B cell (primary cell): ENCODE data around the gene DISP2. TPM values are rescaled to one million over a fixed set of nuclear protein-coding genes. Genes with fewer than 3 reads are reported as not detected.

Experiments
- ATAC-seq: fragments of 200-7000 bp; cut with Tn5 transposase; one replicate; pipeline ENCODE4 v1.10.0; 2021; ENCODE audit warnings: low read depth, mild to moderate bottlenecking, moderate number of reproducible peaks, moderate library complexity
- CTCF ChIA-PET: fragments of 350-600 bp; sonication (Branson Sonifier 250); formaldehyde crosslinking; loops from one replicate; lab custom pipeline; 2021; ENCODE audit warnings: antibody characterized with exemption, inconsistent platforms; lab: Charles Lee
- POLR2A ChIA-PET: fragments of 350-600 bp; sonication (Branson Sonifier 250); formaldehyde crosslinking; loops from one replicate; lab custom pipeline; 2021; ENCODE audit warnings: antibody characterized with exemption; lab: Charles Lee
- DNase-seq: peaks from one replicate; pipeline ENCODE4 v3.0.0; 2013
- H2AFZ ChIP-seq: 2 replicates; pipeline ENCODE4 v1.6.1; 2012; ENCODE audit warnings: mild to moderate bottlenecking, low read depth, low read length; ENCODE audit not compliant: insufficient read depth, poor library complexity, severe bottlenecking
- H3K27ac ChIP-seq, 2 donors: 1 replicate in 1 of 2; 2 replicates in 1 of 2; pipeline ENCODE4 v1.5.1; 2012 to 2013; ENCODE audit warnings: low read length in 2 of 2, mild to moderate bottlenecking in 2 of 2, moderate library complexity in 1 of 2
- H3K27me3 ChIP-seq, 4 experiments: fragments of 200-600 bp in 1 of 4; sonication (generic) in 1 of 4; replicated peaks in 1 of 4; 1 replicate in 2 of 4; 2 replicates in 2 of 4; pipeline versions ENCODE4 v1.6.1 to v1.7.0; 2013 to 2016; ENCODE audit warnings: low read length in 3 of 4, mild to moderate bottlenecking in 2 of 4, mixed read lengths in 1 of 4, moderate library complexity in 1 of 4; ENCODE audit not compliant: insufficient read depth in 4 of 4, control insufficient read depth in 3 of 4; ENCODE audit errors: control extremely low read depth in 1 of 4
- H3K36me3 ChIP-seq, 2 experiments: replicated peaks in 1 of 2; 1 replicate in 1 of 2; 2 replicates in 1 of 2; pipeline versions ENCODE4 v1.6.1 to v1.7.1; 2013; ENCODE audit warnings: low read length in 1 of 2; ENCODE audit not compliant: insufficient read depth in 2 of 2, control insufficient read depth in 1 of 2; ENCODE audit errors: control extremely low read depth in 1 of 2, extremely low read depth in 1 of 2
- H3K4me1 ChIP-seq, 2 donors: fragments of 200-600 bp in 1 of 2; sonication (generic) in 1 of 2; 1 replicate in 1 of 2; 2 replicates in 1 of 2; pipeline versions ENCODE4 v1.5.1 to v1.6.1; 2013 to 2017; ENCODE audit warnings: low read length in 2 of 2; ENCODE audit not compliant: control insufficient read depth in 2 of 2, insufficient read depth in 2 of 2
- H3K4me2 ChIP-seq: replicated peaks from 2 replicates; pipeline ENCODE3; 2012; ENCODE audit warnings: mild to moderate bottlenecking, low read depth, low read length; ENCODE audit not compliant: poor library complexity, severe bottlenecking
- H3K4me3 ChIP-seq, 5 experiments: fragments of 200-600 bp in 1 of 5; sonication (generic) in 1 of 5; 1 replicate in 3 of 5; 2 replicates in 2 of 5; pipeline versions ENCODE4 v1.5.1 to v1.7.0; 2011 to 2016; ENCODE audit warnings: low read length in 4 of 5, mild to moderate bottlenecking in 4 of 5, low read depth in 2 of 5, control low read depth in 1 of 5, moderate library complexity in 1 of 5; ENCODE audit not compliant: insufficient read depth in 1 of 5; ENCODE audit errors: control extremely low read depth in 1 of 5, extremely low read depth in 1 of 5
- H3K79me2 ChIP-seq: fragments of 200-600 bp; sonication (generic); one replicate; pipeline ENCODE4 v1.6.0; 2016; ENCODE audit warnings: low read length; ENCODE audit not compliant: control insufficient read depth, insufficient read depth
- H3K9ac ChIP-seq: fragments of 200-600 bp; sonication (generic); 2 replicates; pipeline ENCODE4 v1.6.1; 2017; ENCODE audit warnings: mild to moderate bottlenecking, low read length, moderate library complexity
- H3K9me3 ChIP-seq, 3 donors: one replicate each; pipeline versions ENCODE4 v1.6.1 to v1.7.1; 2013; ENCODE audit warnings: low read length in 2 of 3; ENCODE audit not compliant: control insufficient read depth in 2 of 3, insufficient read depth in 1 of 3; ENCODE audit errors: control extremely low read depth in 1 of 3
- H4K20me1 ChIP-seq: 2 replicates; pipeline ENCODE4 v1.6.0; 2012; ENCODE audit warnings: mild to moderate bottlenecking, low read length; ENCODE audit not compliant: insufficient read depth, control insufficient read depth, poor library complexity, severe bottlenecking
- H3K27ac Mint-ChIP-seq: one replicate; pipeline ENCODE4 v1.8.0; 2021; ENCODE audit warnings: mixed read lengths
- H3K27me3 Mint-ChIP-seq: one replicate; pipeline ENCODE4 v1.8.0; 2021; ENCODE audit warnings: mixed read lengths
- H3K4me1 Mint-ChIP-seq: one replicate; pipeline ENCODE4 v1.8.0; 2021; ENCODE audit warnings: mixed read lengths
- H3K4me3 Mint-ChIP-seq: one replicate; pipeline ENCODE4 v1.8.0; 2021; ENCODE audit warnings: mixed read lengths
- H3K9me3 Mint-ChIP-seq: one replicate; pipeline ENCODE4 v1.8.0; 2022; ENCODE audit warnings: mixed read lengths; ENCODE audit not compliant: insufficient read depth
- CTCF ChIP-seq: fragments of 200-600 bp; IDR thresholded peaks from one replicate; pipeline ENCODE4 v1.8.0; 2022; ENCODE audit warnings: antibody characterized with exemption, mild to moderate bottlenecking
- EZH2 ChIP-seq: IDR thresholded peaks from 2 replicates; pipeline ENCODE4 v1.6.1; 2012; ENCODE audit warnings: borderline replicate concordance, low read depth, mild to moderate bottlenecking, moderate library complexity, low read length; ENCODE audit not compliant: insufficient read depth, poor library complexity, severe bottlenecking
- WGBS: methylation state at CpG from one replicate; pipeline ENCODE4 v1.1.5; 2013; ENCODE audit warnings: missing lambda C conversion rate; ENCODE audit not compliant: insufficient coverage; 5-methylcytosine and 5-hydroxymethylcytosine counted together
- intact Hi-C: fragments of 100-400 bp; cut with micrococcal nuclease; formaldehyde crosslinking; loops from one replicate; pipeline ENCODE4 v1.10.0; 2022
- polyA minus RNA-seq: library from RNA; depleted of rRNA, polyadenylated mRNA; stranded (reverse); fragments of >200 nt; gene quantifications from 2 replicates; pipeline ENCODE4 v1.2.3, GENCODE V29; 2012
- polyA plus RNA-seq: library from polyadenylated mRNA; depleted of rRNA; stranded (reverse); fragments of >200 nt; gene quantifications from 2 replicates; pipeline ENCODE4 v1.2.3, GENCODE V29; 2012
- total RNA-seq, 2 donors: library from RNA; stranded (reverse); fragments of 120-200 nt in 1 of 2; gene quantifications; 1 replicate in 1 of 2; 2 replicates in 1 of 2; pipeline versions ENCODE4 v1.2.3 to v1.2.4, GENCODE V29; 2013 to 2022

Gene DISP2
- total RNA-seq = 0.15 and 0.71 TPM in 2 replicates
- total RNA-seq (2013) = 0.09 TPM
- polyA plus RNA-seq = 0.13 and 0.43 TPM in 2 replicates
- polyA minus RNA-seq = 0.09 and 0.21 TPM in 2 replicates

GRCh38 chr15:40357723-40358470 lies at the start of gene DISP2:
DISP2 (plus strand) TSS chr15:40358219; CDS start chr15:40358322, 103 bp downstream.
- DNase-seq (peak; percentile 95), ATAC-seq (peak; percentile 93)
- POLR2A ChIA-PET = interaction anchor here (1.1 kb wide), 3 partner anchors 11 to 212 kb away, joined by 3 to 5 read pairs (median 4); no protein-coding TSS in a partner anchor
- Mint-ChIP-seq H3K4me3 (peak within 1 kb of the TSS; percentile 88), H3K9me3 (no peaks in the 10 kb centered on the region), H3K27ac (peak within 1 kb of the TSS; percentile 59), H3K4me1 (peaks cover 12% of the 10 kb centered on the region), H3K27me3 (peaks cover 8% of the 10 kb centered on the region)
- TF ChIP-seq EZH2 = no peak
- no peak for TF ChIP-seq CTCF
- Histone ChIP-seq H2AFZ (peak within 1 kb of the TSS; percentile 75), H3K9ac (peak within 1 kb of the TSS; percentile 73), H3K4me1 (peaks cover 6 to 11% of the 10 kb centered on the region in 2 donors), H3K4me2 (peak within 1 kb of the TSS; percentile 98), H3K27ac (no peak within 1 kb of the TSS), H3K27me3 (peaks cover 0 to 6% (median 0%) of the 10 kb centered on the region in 4 experiments), H3K9me3 (no peaks in the 10 kb centered on the region), H4K20me1 (peaks cover 26% of the 10 kb centered on the region), H3K36me3 (peaks cover 0 to 7% of the 10 kb centered on the region in 2 experiments), H3K79me2 (peaks cover 2% of the 10 kb centered on the region), H3K4me3 (peak within 1 kb of the TSS in 4 of 5 experiments; percentile 48 to 78 (median 58))
- intact Hi-C loops = loop anchor here (1.0 kb wide), 3 partner anchors 10 to 82 kb away; partner anchors contain the start of genes BAHD1 and KNSTRN
- CTCF ChIA-PET = interaction anchor here (0.7 to 2.4 kb wide), 6 partner anchors 9 to 79 kb away, joined by 3 to 12 read pairs (median 3); no protein-coding TSS in a partner anchor
- 2% methylated on average over 80 of the region's 82 CpGs for WGBS
